IMR-90 (cell line): Measurements from ENCODE around the gene KAT2A. TPM values are rescaled to one million over a fixed set of nuclear protein-coding genes. Genes with fewer than 3 reads are reported as not detected.

ENCODE experiments used
- ATAC-seq: fragments of 200-7000 bp; cut with Tn5 transposase; 2 replicates; pipeline ENCODE4 v1.9.1; 2020; ENCODE audit warnings: low read depth, mild to moderate bottlenecking, moderate library complexity
- BruUV-seq: library from RNA; stranded (reverse); fragments of 400-500 nt; replicated peaks from 2 replicates; lab custom pipeline; 2021; lab: Mats Ljungman, UMichigan
- CTCF ChIA-PET: fragments of 300-600 bp; formaldehyde crosslinking; extraction: SDS; loops from one replicate; lab custom pipeline; 2021; ENCODE audit warnings: antibody characterized with exemption; lab: Yijun Ruan, JAX
- POLR2A ChIA-PET: fragments of 300-600 bp; sonication (Branson Sonifier 250); formaldehyde crosslinking; loops from one replicate; lab custom pipeline; 2022; ENCODE audit warnings: antibody characterized with exemption; ENCODE audit not compliant: unreplicated experiment; lab: Charles Lee
- DNase-seq: peaks from one replicate; pipeline ENCODE4 v3.0.0; 2013
- H2AFZ ChIP-seq: replicated peaks from 2 replicates; pipeline ENCODE3; 2013; ENCODE audit warnings: low read length, mild to moderate bottlenecking; ENCODE audit not compliant: poor library complexity
- H2AK5ac ChIP-seq: 2 replicates; pipeline ENCODE4 v1.6.1; 2013; ENCODE audit warnings: low read depth, low read length, inconsistent platforms
- H2AK9ac ChIP-seq: replicated peaks from 2 replicates; pipeline ENCODE3; 2013; ENCODE audit warnings: mild to moderate bottlenecking, low read depth, low read length, moderate library complexity; ENCODE audit not compliant: poor library complexity
- H2BK120ac ChIP-seq: 2 replicates; pipeline ENCODE4 v1.6.1; 2013; ENCODE audit warnings: low read depth, low read length, inconsistent platforms
- H2BK15ac ChIP-seq: 3 replicates; pipeline ENCODE4 v1.6.1; 2013; ENCODE audit warnings: low read depth, low read length, inconsistent platforms
- H2BK20ac ChIP-seq: 2 replicates; pipeline ENCODE4 v1.6.1; 2013; ENCODE audit warnings: low read depth, mild to moderate bottlenecking, inconsistent platforms, low read length, moderate library complexity
- H2BK5ac ChIP-seq: 2 replicates; pipeline ENCODE4 v1.6.1; 2013; ENCODE audit warnings: mild to moderate bottlenecking, low read depth, low read length, inconsistent platforms; ENCODE audit not compliant: poor library complexity, severe bottlenecking
- H3K14ac ChIP-seq: replicated peaks from 2 replicates; pipeline ENCODE4 v1.6.1; 2013; ENCODE audit warnings: low read depth, low read length, inconsistent platforms
- H3K18ac ChIP-seq: 2 replicates; pipeline ENCODE4 v1.6.1; 2013; ENCODE audit warnings: low read depth, low read length, control low read depth
- H3K23ac ChIP-seq: 2 replicates; pipeline ENCODE4 v1.6.1; 2013; ENCODE audit warnings: low read depth, low read length, inconsistent platforms
- H3K27ac ChIP-seq: 2 replicates; pipeline ENCODE4 v1.5.1; 2013; ENCODE audit warnings: mild to moderate bottlenecking, control low read depth, low read length; ENCODE audit not compliant: insufficient read depth
- H3K27me3 ChIP-seq: 2 replicates; pipeline ENCODE4 v1.6.1; 2013; ENCODE audit warnings: low read length; ENCODE audit not compliant: control insufficient read depth, insufficient read depth
- H3K36me3 ChIP-seq: 2 replicates; pipeline ENCODE4 v1.6.1; 2013; ENCODE audit warnings: low read length, mixed read lengths; ENCODE audit not compliant: control insufficient read depth, insufficient read depth
- H3K4ac ChIP-seq: 2 replicates; pipeline ENCODE4 v1.6.1; 2013; ENCODE audit warnings: low read depth, low read length, inconsistent platforms
- H3K4me1 ChIP-seq: 2 replicates; pipeline ENCODE4 v1.6.1; 2013; ENCODE audit warnings: low read length, mixed read lengths; ENCODE audit not compliant: control insufficient read depth, insufficient read depth
- H3K4me2 ChIP-seq: 2 replicates; pipeline ENCODE4 v1.6.1; 2013; ENCODE audit warnings: low read depth, mild to moderate bottlenecking, control low read depth, low read length, moderate library complexity
- H3K4me3 ChIP-seq: 2 replicates; pipeline ENCODE4 v1.5.1; 2013; ENCODE audit warnings: low read depth, mild to moderate bottlenecking, control low read depth, low read length, moderate library complexity; ENCODE audit not compliant: insufficient read depth
- H3K56ac ChIP-seq: 2 replicates; pipeline ENCODE4 v1.6.1; 2013; ENCODE audit warnings: low read length, inconsistent platforms; ENCODE audit not compliant: insufficient read depth; ENCODE audit errors: extremely low read depth
- H3K79me1 ChIP-seq, 2 experiments: 2 replicates each; pipeline ENCODE4 v1.6.1; 2013; ENCODE audit warnings: low read length in 2 of 2, inconsistent platforms in 1 of 2, low read depth in 1 of 2
- H3K9ac ChIP-seq: 2 replicates; pipeline ENCODE4 v1.6.1; 2013; ENCODE audit warnings: low read depth, low read length, control low read depth
- H3K9me1 ChIP-seq: 2 replicates; pipeline ENCODE4 v1.6.1; 2013; ENCODE audit warnings: low read length, inconsistent platforms; ENCODE audit not compliant: insufficient read depth
- H3K9me3 ChIP-seq: 2 replicates; pipeline ENCODE4 v1.6.1; 2013; ENCODE audit warnings: low read length; ENCODE audit not compliant: control insufficient read depth, insufficient read depth
- H4K20me1 ChIP-seq: 2 replicates; pipeline ENCODE4 v1.6.1; 2013; ENCODE audit warnings: low read length, inconsistent platforms; ENCODE audit not compliant: insufficient read depth
- H4K5ac ChIP-seq: 2 replicates; pipeline ENCODE4 v1.6.1; 2013; ENCODE audit warnings: mild to moderate bottlenecking, low read depth, low read length, control low read depth
- H4K8ac ChIP-seq, 2 experiments: 2 replicates each; pipeline ENCODE4 v1.6.1; 2013; ENCODE audit warnings: low read depth in 2 of 2, low read length in 2 of 2, control low read depth in 1 of 2, inconsistent platforms in 1 of 2
- H4K91ac ChIP-seq: 2 replicates; pipeline ENCODE4 v1.6.1; 2013; ENCODE audit warnings: low read depth, low read length, inconsistent platforms; ENCODE audit not compliant: insufficient read depth
- BHLHE40 ChIP-seq: fragments of 150-350 bp; IDR thresholded peaks from 2 replicates; pipeline ENCODE4 v1.6.1; 2016; ENCODE audit warnings: mild to moderate bottlenecking, low read depth, low read length
- CEBPB ChIP-seq: IDR thresholded peaks from 2 replicates; pipeline ENCODE4 v1.6.1; 2012; ENCODE audit warnings: low read depth, low read length, improper control_type of control experiment
- CHD1 ChIP-seq: IDR thresholded peaks from 2 replicates; pipeline ENCODE4 v1.6.1; 2012; ENCODE audit warnings: low read depth, low read length, improper control_type of control experiment
- CTCF ChIP-seq: conservative IDR thresholded peaks from 2 replicates; pipeline ENCODE4 v1.5.1; 2012; ENCODE audit warnings: mild to moderate bottlenecking, low read depth, low read length, improper control_type of control experiment
- ELK1 ChIP-seq: fragments of 150-350 bp; IDR thresholded peaks from 2 replicates; pipeline ENCODE4 v1.6.1; 2016; ENCODE audit warnings: low read depth, mild to moderate bottlenecking, low read length, moderate library complexity, borderline replicate concordance
- FOS ChIP-seq: fragments of 150-350 bp; IDR thresholded peaks from 2 replicates; pipeline ENCODE4 v1.6.1; 2016; ENCODE audit warnings: low read depth, low read length
- MAFK ChIP-seq: IDR thresholded peaks from 2 replicates; pipeline ENCODE4 v1.6.1; 2012; ENCODE audit warnings: low read depth, low read length, improper control_type of control experiment
- MXI1 ChIP-seq: IDR thresholded peaks from 2 replicates; pipeline ENCODE4 v1.6.1; 2012; ENCODE audit warnings: low read depth, mild to moderate bottlenecking, low read length, moderate library complexity, borderline replicate concordance
- NFE2L2 ChIP-seq: fragments of 150-350 bp; IDR thresholded peaks from 2 replicates; pipeline ENCODE4 v1.6.1; 2016; ENCODE audit warnings: low read depth, mild to moderate bottlenecking, low read length
- POLR2A ChIP-seq: IDR thresholded peaks from 2 replicates; pipeline ENCODE4 v1.6.1; 2012; ENCODE audit warnings: mild to moderate bottlenecking, low read depth, low read length
- RAD21 ChIP-seq: IDR thresholded peaks from 2 replicates; pipeline ENCODE4 v1.6.1; 2012; ENCODE audit warnings: low read length, improper control_type of control experiment
- RCOR1 ChIP-seq: IDR thresholded peaks from 2 replicates; pipeline ENCODE4 v1.6.1; 2012; ENCODE audit warnings: mild to moderate bottlenecking, low read length, improper control_type of control experiment; ENCODE audit not compliant: insufficient replicate concordance
- RFX5 ChIP-seq: IDR thresholded peaks from 2 replicates; pipeline ENCODE4 v1.8.0; 2012; ENCODE audit warnings: low read depth, mild to moderate bottlenecking, low read length, moderate library complexity
- SMC3 ChIP-seq: fragments of 150-350 bp; IDR thresholded peaks from 2 replicates; pipeline ENCODE4 v1.6.1; 2016; ENCODE audit warnings: low read depth, mild to moderate bottlenecking, antibody characterized with exemption, low read length, moderate library complexity
- USF2 ChIP-seq: fragments of 150-350 bp; IDR thresholded peaks from 2 replicates; pipeline ENCODE4 v1.6.1; 2017; ENCODE audit warnings: mild to moderate bottlenecking, antibody characterized with exemption, low read length, low read depth
- WGBS, 2 experiments: methylation state at CpG; one replicate each; pipeline versions ENCODE4 v1.1.5 to v1.1.7; 2013; ENCODE audit warnings: missing lambda C conversion rate in 2 of 2; ENCODE audit not compliant: insufficient read length in 1 of 2; ENCODE audit errors: extremely low coverage in 2 of 2; 5-methylcytosine and 5-hydroxymethylcytosine counted together
- dilution Hi-C: fragments of 300-500 bp; cut with HindIII; formaldehyde crosslinking; loops from one replicate; pipeline ENCODE4 v1.14.3; 2018; ENCODE audit warnings: low sequenced_read_pairs; ENCODE audit not compliant: unreplicated experiment
- in situ Hi-C: fragments of 300-500 bp; cut with MboI; formaldehyde crosslinking; loops from 3 replicates; pipeline ENCODE4 v1.14.3; 2019; ENCODE audit warnings: low sequenced_read_pairs, inconsistent platforms, mixed read lengths
- intact Hi-C: fragments of 100-400 bp; cut with micrococcal nuclease; formaldehyde crosslinking; loops from 2 replicates; pipeline ENCODE4 v1.10.0; 2022
- polyA plus RNA-seq, 3 experiments: library from polyadenylated mRNA; depleted of rRNA; stranded (reverse); fragments of >200 nt; gene quantifications; 2 replicates each; pipeline ENCODE4 v1.2.3, GENCODE V29; 2012; ENCODE audit warnings: low replicate concordance in 1 of 3
- total RNA-seq: library from RNA; depleted of rRNA; stranded (reverse); fragments of >200 nt; gene quantifications from 2 replicates; pipeline ENCODE4 v1.2.3, GENCODE V29; 2012

KAT2A gene
- total and polyA plus RNA-seq, 2 of the 4 experiments (the other 2 are of a cell fraction) = 6.3 to 28.2 TPM

- Histone ChIP-seq H3K14ac (no peak overlapping the region), H2BK5ac (no peak overlapping the region), H3K9me1 (peaks cover 4% of the 10 kb centered on the region; the same call in 1 of the 2 replicates), H2AFZ (peak overlapping the region; percentile 47), H3K27me3 (no peaks in the 10 kb centered on the region), H4K91ac (no peak overlapping the region), H3K4me3 (peak overlapping the region; percentile 46; the same call in 1 of the 2 replicates), H3K4me2 (peak overlapping the region; percentile 82), H3K4ac (0 out of 2 replicates have a peak overlapping the region, but pooled peaks have one; percentile 30), H4K20me1 (peaks cover 3% of the 10 kb centered on the region; the same call in 1 of the 2 replicates), H4K5ac (peak overlapping the region; percentile 20; the same call in 1 of the 2 replicates), H3K79me1 (peaks cover 10 to 12% of the 10 kb centered on the region in 2 experiments; a peak in 3 of 4 replicates), H2AK9ac (peak overlapping the region; percentile 88), H2AK5ac (peak overlapping the region; percentile 66; the same call in 1 of the 2 replicates), H3K56ac (no peak overlapping the region), H2BK15ac (no peak overlapping the region), H3K4me1 (peaks cover 7% of the 10 kb centered on the region), H3K27ac (no peak overlapping the region), H3K23ac (no peak overlapping the region), H3K18ac (no peak overlapping the region), H3K9ac (peak overlapping the region; percentile 33; the same call in 1 of the 2 replicates), H2BK20ac (no peak overlapping the region), H3K9me3 (no peaks in the 10 kb centered on the region), H4K8ac (peak overlapping the region in 1 of 2 experiments; percentile 47; a peak in 2 of 4 replicates), H3K36me3 (peaks cover 29% of the 10 kb centered on the region), H2BK120ac (no peak overlapping the region)
- DNase-seq (no peak), ATAC-seq (no peak)
- intact Hi-C loops (no loop called here), dilution Hi-C loops (no loop called here), in situ Hi-C loops (no loop called here)
- ChIA-PET CTCF (interaction anchor here (0.9 kb wide), 2 partner anchors 19 to 111 kb away, joined by 3 to 6 read pairs; no protein-coding TSS in a partner anchor), POLR2A (no interaction called here)
- no CpG with 5 or more reads among the region's 7 CpGs for WGBS, 2 experiments
- BruUV-seq = no TSS peak
- TF ChIP-seq NFE2L2 (no peak), CEBPB (no peak), MAFK (no peak), CTCF (no peak), RCOR1 (no peak), POLR2A (no peak), ELK1 (no peak), RFX5 (no peak), SMC3 (no peak), RAD21 (no peak), FOS (no peak), MXI1 (no peak), BHLHE40 (no peak), USF2 (no peak), CHD1 (no peak)
These were observed 902 bp downstream of the KAT2A start for GRCh38 chr17:42120161-42120769.
